Trophoblast cell (in vitro differentiated cells and primary cell): ENCODE results near the gene MEG3.
A peak's percentile ranks its signal among the peaks of the same experiment; 100 is the strongest.

Experiments used
- DNase-seq, 2 donors: peaks; one replicate each; pipeline ENCODE4 v3.0.0-alpha.2; 2016
- H2AFZ ChIP-seq: 2 replicates; pipeline ENCODE4 v1.6.1; 2013; ENCODE audit warnings: low read length, moderate library complexity, mild to moderate bottlenecking; ENCODE audit not compliant: insufficient read depth, poor library complexity
- H2AK5ac ChIP-seq: 2 replicates; pipeline ENCODE4 v1.6.1; 2013; ENCODE audit warnings: mild to moderate bottlenecking, low read length
- H2BK120ac ChIP-seq: 2 replicates; pipeline ENCODE4 v1.6.1; 2013; ENCODE audit warnings: low read length, mild to moderate bottlenecking, moderate library complexity; ENCODE audit not compliant: insufficient read depth, poor library complexity
- H2BK12ac ChIP-seq: 2 replicates; pipeline ENCODE4 v1.6.1; 2013; ENCODE audit warnings: mild to moderate bottlenecking, low read length, moderate library complexity
- H2BK5ac ChIP-seq: 2 replicates; pipeline ENCODE4 v1.6.1; 2013; ENCODE audit warnings: low read length, low read depth, moderate library complexity, mild to moderate bottlenecking; ENCODE audit not compliant: poor library complexity
- H3K14ac ChIP-seq: 2 replicates; pipeline ENCODE4 v1.6.1; 2013; ENCODE audit warnings: mild to moderate bottlenecking, low read length
- H3K18ac ChIP-seq: 2 replicates; pipeline ENCODE4 v1.6.1; 2013; ENCODE audit warnings: mild to moderate bottlenecking, low read length
- H3K23ac ChIP-seq: 2 replicates; pipeline ENCODE4 v1.6.1; 2013; ENCODE audit warnings: low read length
- H3K27ac ChIP-seq: 2 replicates; pipeline ENCODE4 v1.5.1; 2013; ENCODE audit warnings: low read depth, mild to moderate bottlenecking, inconsistent platforms, low read length, moderate library complexity
- H3K27me3 ChIP-seq: 2 replicates; pipeline ENCODE4 v1.6.1; 2013; ENCODE audit warnings: inconsistent platforms, mild to moderate bottlenecking, low read length, moderate library complexity; ENCODE audit not compliant: insufficient read depth
- H3K36me3 ChIP-seq, 2 experiments: 1 replicate in 1 of 2; 2 replicates in 1 of 2; pipeline ENCODE4 v1.6.1; 2013; ENCODE audit warnings: low read length in 2 of 2, mild to moderate bottlenecking in 2 of 2, moderate library complexity in 1 of 2; ENCODE audit not compliant: insufficient read depth in 2 of 2, control insufficient read depth in 1 of 2
- H3K4ac ChIP-seq: 2 replicates; pipeline ENCODE4 v1.6.1; 2013; ENCODE audit warnings: low read depth, mild to moderate bottlenecking, low read length, moderate library complexity
- H3K4me1 ChIP-seq, 2 experiments: 1 replicate in 1 of 2; 2 replicates in 1 of 2; pipeline ENCODE4 v1.6.1; 2013; ENCODE audit warnings: low read length in 2 of 2, mild to moderate bottlenecking in 2 of 2, moderate library complexity in 1 of 2; ENCODE audit not compliant: insufficient read depth in 2 of 2, control insufficient read depth in 1 of 2
- H3K4me2 ChIP-seq: 2 replicates; pipeline ENCODE4 v1.6.1; 2013; ENCODE audit warnings: inconsistent platforms, mild to moderate bottlenecking, low read length, moderate library complexity
- H3K4me3 ChIP-seq: 2 replicates; pipeline ENCODE4 v1.5.1; 2013; ENCODE audit warnings: mild to moderate bottlenecking, low read depth, low read length, inconsistent platforms
- H3K79me1 ChIP-seq: one replicate; pipeline ENCODE4 v1.6.1; 2013; ENCODE audit warnings: low read length
- H3K79me2 ChIP-seq: 2 replicates; pipeline ENCODE4 v1.6.1; 2013; ENCODE audit warnings: low read length, mild to moderate bottlenecking; ENCODE audit not compliant: control insufficient read depth, insufficient read depth, poor library complexity
- H3K9ac ChIP-seq: 2 replicates; pipeline ENCODE4 v1.6.1; 2013; ENCODE audit warnings: mild to moderate bottlenecking, low read length
- H3K9me3 ChIP-seq: 2 replicates; pipeline ENCODE4 v1.6.1; 2013; ENCODE audit warnings: low read depth, mild to moderate bottlenecking, control low read depth, inconsistent platforms, low read length; ENCODE audit not compliant: insufficient read depth
- H4K12ac ChIP-seq: 2 replicates; pipeline ENCODE4 v1.6.1; 2013; ENCODE audit warnings: low read depth, mild to moderate bottlenecking, low read length, moderate library complexity
- H4K8ac ChIP-seq: 2 replicates; pipeline ENCODE4 v1.6.1; 2013; ENCODE audit warnings: low read depth, mild to moderate bottlenecking, low read length, moderate library complexity
- H4K91ac ChIP-seq: one replicate; pipeline ENCODE4 v1.6.1; 2013; ENCODE audit warnings: low read depth, mild to moderate bottlenecking, low read length, moderate library complexity
- WGBS: extraction: QIAGEN DNeasy Blood & Tissue Kit; methylation state at CpG from one replicate; pipeline ENCODE4 v1.1.7; 2013; ENCODE audit warnings: missing lambda C conversion rate; ENCODE audit not compliant: insufficient read length, insufficient coverage; ENCODE audit errors: extremely low coverage; 5-methylcytosine and 5-hydroxymethylcytosine counted together

Gene MEG3

DNA sequence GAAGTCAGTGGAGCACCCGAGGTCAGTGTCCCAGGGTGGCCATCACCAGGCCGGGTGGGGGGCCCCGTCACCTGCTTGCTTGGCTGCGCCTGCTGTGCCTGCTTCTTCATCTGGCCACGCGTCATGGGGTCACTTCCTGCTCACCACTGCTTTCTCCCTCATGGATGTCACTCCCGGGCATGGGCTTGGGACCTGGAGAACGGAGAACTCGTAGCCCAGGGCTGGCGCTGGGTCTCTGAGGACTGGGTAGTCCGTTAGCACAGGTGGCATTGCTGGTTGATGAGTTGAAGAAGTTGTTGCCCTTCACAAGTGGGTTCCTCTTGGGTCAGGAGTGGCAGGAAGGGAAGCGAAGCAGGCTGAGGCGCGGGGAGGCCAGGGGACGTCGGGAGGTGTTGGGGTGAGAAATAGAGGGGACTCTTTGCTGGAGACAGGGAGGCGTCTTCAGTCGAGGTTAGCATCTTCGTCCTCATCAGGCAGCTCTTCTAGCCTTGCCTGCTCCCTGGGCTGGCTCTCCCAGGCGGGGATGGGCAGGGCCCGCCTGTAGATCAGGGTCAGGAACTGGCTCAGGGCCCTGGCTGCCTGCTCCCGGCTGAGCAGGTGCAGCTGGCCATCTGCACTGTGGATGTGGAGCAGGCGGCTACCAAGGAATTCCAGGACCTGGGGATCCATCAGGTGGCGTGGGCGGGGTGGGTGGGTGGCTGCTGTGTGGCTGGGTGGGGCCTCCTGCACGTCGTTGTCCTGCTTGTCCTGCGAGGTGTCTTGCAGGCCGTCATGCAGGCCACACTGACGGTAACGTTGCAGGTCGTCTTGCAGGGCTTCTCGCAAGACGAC is 54.6 kb downstream of the MEG3 start:
- no peak overlapping the region for H3K14ac ChIP-seq
- H3K27me3 ChIP-seq: no peaks in the 10 kb centered on the region
- H3K4me1 ChIP-seq: no peaks in the 10 kb centered on the region
- no peak overlapping the region for H2AFZ ChIP-seq
- H3K4me2 ChIP-seq: no peak overlapping the region
- no CpG with 5 or more reads among the region's 34 CpGs for WGBS
- no peak overlapping the region for H2BK120ac ChIP-seq
- H2BK5ac ChIP-seq: no peak overlapping the region
- DNase-seq: no peak
- no peak overlapping the region for H4K91ac ChIP-seq
- H3K79me2 ChIP-seq: no peaks in the 10 kb centered on the region
- H3K9me3 ChIP-seq: peaks cover 20% of the 10 kb centered on the region
- H3K79me1 ChIP-seq: no peaks in the 10 kb centered on the region
- no peak overlapping the region for H4K12ac ChIP-seq
- no peak overlapping the region for H2AK5ac ChIP-seq
- no peak overlapping the region for H3K9ac ChIP-seq
- no peak overlapping the region for H3K27ac ChIP-seq
- no peak overlapping the region for H3K4ac ChIP-seq
- no peak overlapping the region for H2BK12ac ChIP-seq
- H3K23ac ChIP-seq: no peak overlapping the region
- H3K4me3 ChIP-seq: no peak overlapping the region
- H3K18ac ChIP-seq: no peak overlapping the region
- H3K36me3 ChIP-seq: no peaks in the 10 kb centered on the region
- H4K8ac ChIP-seq: no peak overlapping the region

GRCh38 chr14:100881211-100882025 is 55.5 kb downstream of the MEG3 start:
- Histone ChIP-seq H3K36me3 (no peaks in the 10 kb centered on the region), H2BK12ac (no peak overlapping the region), H3K4me2 (no peak overlapping the region), H3K27me3 (no peaks in the 10 kb centered on the region), H3K23ac (no peak overlapping the region), H3K79me2 (no peaks in the 10 kb centered on the region), H4K12ac (no peak overlapping the region), H2AK5ac (no peak overlapping the region), H3K27ac (no peak overlapping the region), H2BK120ac (no peak overlapping the region), H3K18ac (no peak overlapping the region), H3K9ac (no peak overlapping the region), H2AFZ (no peak overlapping the region), H3K14ac (no peak overlapping the region), H3K4me3 (no peak overlapping the region), H3K79me1 (no peaks in the 10 kb centered on the region), H2BK5ac (no peak overlapping the region), H4K91ac (no peak overlapping the region), H3K9me3 (peaks cover 20% of the 10 kb centered on the region), H4K8ac (no peak overlapping the region), H3K4ac (no peak overlapping the region), H3K4me1 (no peaks in the 10 kb centered on the region)
- DNase-seq: no peak
- no CpG with 5 or more reads among the region's 38 CpGs for WGBS

DNA sequence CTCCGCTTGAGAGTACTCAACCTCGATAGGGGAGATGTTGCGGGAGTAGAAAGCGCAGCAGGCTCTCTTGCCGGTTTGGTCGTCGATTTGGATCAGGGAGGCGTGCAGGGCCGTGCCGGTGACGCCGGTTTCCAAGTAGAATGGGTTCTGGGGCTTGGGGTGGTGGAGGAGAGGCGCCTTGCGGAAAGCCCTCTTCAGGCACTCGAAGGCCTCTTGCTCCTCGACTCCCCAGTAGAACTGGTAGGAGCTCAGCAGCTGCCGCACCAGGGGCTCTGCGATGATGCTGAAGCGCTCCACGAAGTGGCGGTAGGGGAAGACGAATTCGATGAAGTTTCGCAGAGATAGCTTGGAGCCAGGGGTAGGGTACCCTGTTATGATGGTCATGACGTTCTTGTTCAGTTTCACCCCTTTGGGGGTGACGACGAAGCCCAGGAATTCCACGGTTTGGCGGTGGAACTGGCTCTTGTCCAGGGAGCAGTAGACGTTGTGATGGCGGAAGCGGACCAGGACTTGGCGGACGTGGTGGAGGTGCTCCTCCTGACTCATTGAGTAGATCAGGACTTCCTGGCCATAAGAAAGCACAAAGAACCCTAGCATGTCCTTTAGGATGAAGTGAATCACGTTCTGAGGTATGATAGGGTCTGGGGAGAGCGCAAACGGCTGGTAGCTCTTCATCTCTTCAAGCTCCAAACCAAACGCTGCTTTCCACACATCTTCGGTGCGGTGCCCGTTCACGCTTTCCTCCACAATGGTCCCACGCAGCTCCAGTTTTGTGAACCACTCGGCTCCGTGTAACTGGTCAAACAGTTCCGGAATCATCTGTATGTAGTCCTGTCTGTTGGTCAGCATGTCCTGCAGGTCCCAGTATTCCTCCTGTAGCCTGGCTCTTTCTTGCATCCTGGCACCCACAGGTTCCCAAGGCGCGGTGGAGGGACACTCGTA is 56.4 kb downstream of the MEG3 start:
- Histone ChIP-seq H3K4me2 (no peak overlapping the region), H2AK5ac (no peak overlapping the region), H2BK12ac (no peak overlapping the region), H3K27me3 (no peaks in the 10 kb centered on the region), H3K4me1 (no peaks in the 10 kb centered on the region), H2AFZ (no peak overlapping the region), H3K9ac (no peak overlapping the region), H3K79me1 (no peaks in the 10 kb centered on the region), H3K14ac (no peak overlapping the region), H3K4me3 (peak overlapping the region; percentile 27), H2BK120ac (no peak overlapping the region), H3K27ac (no peak overlapping the region), H3K23ac (no peak overlapping the region), H4K8ac (no peak overlapping the region), H3K4ac (no peak overlapping the region), H3K36me3 (no peaks in the 10 kb centered on the region), H3K9me3 (peaks cover 20% of the 10 kb centered on the region), H3K79me2 (no peaks in the 10 kb centered on the region), H4K91ac (no peak overlapping the region), H2BK5ac (no peak overlapping the region), H3K18ac (no peak overlapping the region), H4K12ac (no peak overlapping the region)
- WGBS: no CpG with 5 or more reads among the region's 49 CpGs
- no peak for DNase-seq
